Tongue (tissue), 2 donors: ENCODE measurements around the gene MUCL3. TPM values are rescaled to one million over a fixed set of nuclear protein-coding genes. Genes with fewer than 3 reads are reported as not detected.
"Not testable (repeated sequence)": the region's sequence is repeated elsewhere in the genome, so short reads cannot be mapped to it uniquely, and the experiment has no call there.

Source experiments
- DNase-seq: peaks from one replicate; pipeline ENCODE4 v3.0.0-alpha.2; 2015
- total RNA-seq: library from RNA; depleted of rRNA; stranded (reverse); fragments of >200 nt; gene quantifications from one replicate; pipeline ENCODE4 v1.2.3, GENCODE V29; 2014

The MUCL3 gene
- total RNA-seq, 1 donor from 2014 or later: not detected

DNA sequence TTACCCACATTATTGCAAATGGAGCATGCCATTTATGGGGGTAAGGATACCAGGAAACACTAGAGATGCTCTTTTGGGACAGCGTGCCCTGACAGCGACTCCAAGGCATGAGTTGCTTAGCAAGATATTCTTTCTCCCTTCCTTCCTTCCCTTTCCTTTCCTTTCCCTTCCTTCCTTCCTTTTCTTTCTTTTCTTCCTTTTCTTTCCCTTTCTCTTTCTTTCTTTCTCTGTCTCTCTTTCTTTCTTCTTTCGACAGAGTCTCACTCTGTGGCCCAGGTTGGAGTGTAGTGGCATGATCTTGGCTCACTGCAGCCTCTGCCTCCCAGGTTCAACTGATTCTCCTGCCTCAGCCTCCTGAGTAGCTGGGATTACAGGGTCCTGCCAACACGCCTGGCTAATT is 3.3 kb downstream of the MUCL3 start:
- no peak for DNase-seq

- no peak for DNase-seq
Measured at GRCh38 chr6:30945281-30945680, 4.5 kb downstream of the MUCL3 start.

DNA sequence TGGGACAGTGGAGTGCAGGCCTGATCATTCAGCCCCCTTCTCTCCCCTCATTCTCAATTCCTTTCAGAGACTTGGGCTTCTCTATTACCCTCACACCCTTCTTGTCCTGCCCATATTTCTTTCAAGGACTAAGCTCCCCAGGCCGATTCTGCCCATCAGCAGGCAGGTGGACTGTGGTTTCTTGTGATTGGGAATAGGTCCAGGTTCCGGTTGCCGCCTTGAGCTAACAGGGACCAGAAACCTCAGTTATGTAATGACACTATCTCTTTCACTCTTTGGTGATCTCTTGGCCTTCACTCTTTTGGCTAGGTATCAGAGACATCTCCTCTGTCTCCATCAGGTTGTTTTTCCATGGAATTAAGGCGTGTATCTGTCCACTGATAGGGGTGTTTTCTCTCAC is 6.5 kb downstream of the MUCL3 start:
- no peak for DNase-seq

- DNase-seq: no peak
Measured at GRCh38 chr6:30948811-30949210, 8.0 kb downstream of the MUCL3 start.

DNA sequence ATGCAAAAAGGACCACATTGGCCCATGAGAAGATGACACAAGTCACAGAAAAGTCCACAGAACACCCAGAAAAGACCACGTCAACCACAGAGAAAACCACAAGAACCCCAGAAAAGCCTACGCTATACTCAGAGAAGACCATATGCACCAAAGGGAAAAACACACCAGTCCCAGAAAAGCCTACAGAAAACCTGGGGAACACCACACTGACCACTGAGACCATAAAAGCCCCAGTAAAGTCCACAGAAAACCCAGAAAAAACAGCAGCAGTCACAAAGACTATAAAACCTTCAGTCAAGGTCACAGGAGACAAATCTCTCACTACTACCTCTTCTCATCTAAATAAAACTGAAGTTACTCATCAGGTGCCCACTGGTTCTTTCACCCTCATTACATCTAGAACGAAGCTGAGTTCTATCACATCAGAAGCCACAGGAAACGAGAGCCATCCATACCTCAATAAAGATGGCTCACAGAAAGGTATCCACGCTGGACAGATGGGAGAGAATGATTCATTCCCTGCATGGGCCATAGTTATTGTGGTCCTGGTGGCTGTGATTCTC is 11.2 kb downstream of the MUCL3 start:
- DNase-seq: no peak

DNA sequence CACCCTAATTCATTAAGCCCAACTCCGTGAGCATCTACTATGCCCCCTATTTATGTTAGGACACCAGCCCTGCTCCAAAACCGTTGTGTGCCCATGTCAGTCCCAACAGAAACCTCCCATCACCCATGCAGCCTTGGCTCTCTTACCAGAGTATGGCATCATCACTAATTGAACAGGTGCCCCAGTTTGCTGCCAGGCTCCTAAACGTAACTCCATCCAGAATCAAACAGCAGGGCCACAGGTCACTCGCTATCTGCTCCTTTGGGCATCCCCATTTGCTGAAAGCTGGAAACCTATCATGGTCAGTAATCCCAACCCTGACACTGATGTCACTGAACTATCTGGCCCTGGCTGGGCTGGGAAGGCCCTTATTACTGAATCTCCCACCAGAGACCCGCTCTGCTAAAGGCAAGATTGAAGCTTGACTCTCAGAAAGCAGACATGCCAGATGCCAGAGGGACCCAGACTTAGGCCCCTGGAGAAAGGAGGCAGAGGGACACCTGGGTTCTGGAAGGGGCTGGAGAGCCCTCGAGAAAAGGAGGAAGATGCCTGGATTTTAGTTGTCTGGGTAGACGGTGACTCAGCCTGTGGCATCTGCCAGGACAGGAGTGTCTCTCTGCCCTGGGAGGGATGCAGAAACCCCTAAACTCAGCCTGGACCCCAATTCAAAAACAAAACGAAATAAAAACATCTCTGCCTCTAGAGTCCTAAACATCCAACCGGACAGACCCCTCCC is 14.0 kb downstream of the MUCL3 start:
- no peak for DNase-seq

DNA sequence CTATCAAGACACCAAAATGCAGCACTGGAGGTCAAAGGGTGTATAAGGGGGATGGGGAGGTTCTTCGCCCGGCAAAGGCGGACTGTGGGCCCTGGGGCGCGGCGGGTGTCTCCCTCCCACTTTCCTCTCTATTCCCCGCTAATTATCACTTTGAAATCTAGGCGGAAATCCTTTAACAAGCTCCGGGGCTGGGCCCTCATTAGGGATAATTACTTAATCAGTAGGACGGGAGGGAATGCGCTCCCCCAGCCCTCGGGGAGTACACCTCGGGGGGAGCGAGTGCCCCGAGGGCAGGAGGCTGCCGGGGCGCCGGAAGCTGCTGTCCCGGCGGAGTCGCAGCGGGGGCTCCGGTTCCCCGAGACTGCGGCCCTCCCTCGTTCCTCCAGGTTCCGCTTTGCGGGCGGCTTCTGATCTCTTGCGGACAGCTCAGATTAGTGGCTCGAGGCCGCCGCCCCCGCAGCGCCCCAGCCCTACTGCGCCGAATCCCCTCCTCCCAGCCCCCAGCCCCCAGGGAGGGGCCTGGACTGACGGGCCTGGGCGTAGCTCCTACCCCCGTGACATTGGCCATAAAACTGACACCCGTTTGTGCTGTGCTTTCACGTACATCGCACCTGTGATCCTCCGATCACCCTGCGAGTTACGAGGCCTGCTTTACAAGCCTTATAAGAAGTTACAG is 14.7 kb downstream of the MUCL3 start:
- peak; percentile 43 for DNase-seq

DNA sequence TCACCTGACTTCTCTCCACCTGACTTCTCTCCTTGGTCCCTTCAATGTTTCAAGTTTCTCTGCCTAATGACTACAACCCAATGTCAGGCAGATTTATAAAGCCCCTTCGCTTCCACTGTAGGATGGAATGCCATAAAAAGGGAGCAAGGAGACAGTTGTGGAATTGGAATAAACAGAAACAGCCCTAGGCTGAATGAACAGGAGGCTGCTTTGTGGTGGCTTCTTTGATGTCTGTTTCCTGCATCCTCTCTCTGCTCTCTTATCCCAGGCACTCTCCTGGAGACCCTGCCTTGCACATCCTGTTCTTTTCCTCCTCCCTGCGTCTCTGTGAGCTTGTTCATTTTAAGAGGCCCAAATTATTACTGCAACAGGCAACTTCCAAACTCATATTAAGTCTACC is 16.9 kb downstream of the MUCL3 start:
- no peak for DNase-seq

DNA sequence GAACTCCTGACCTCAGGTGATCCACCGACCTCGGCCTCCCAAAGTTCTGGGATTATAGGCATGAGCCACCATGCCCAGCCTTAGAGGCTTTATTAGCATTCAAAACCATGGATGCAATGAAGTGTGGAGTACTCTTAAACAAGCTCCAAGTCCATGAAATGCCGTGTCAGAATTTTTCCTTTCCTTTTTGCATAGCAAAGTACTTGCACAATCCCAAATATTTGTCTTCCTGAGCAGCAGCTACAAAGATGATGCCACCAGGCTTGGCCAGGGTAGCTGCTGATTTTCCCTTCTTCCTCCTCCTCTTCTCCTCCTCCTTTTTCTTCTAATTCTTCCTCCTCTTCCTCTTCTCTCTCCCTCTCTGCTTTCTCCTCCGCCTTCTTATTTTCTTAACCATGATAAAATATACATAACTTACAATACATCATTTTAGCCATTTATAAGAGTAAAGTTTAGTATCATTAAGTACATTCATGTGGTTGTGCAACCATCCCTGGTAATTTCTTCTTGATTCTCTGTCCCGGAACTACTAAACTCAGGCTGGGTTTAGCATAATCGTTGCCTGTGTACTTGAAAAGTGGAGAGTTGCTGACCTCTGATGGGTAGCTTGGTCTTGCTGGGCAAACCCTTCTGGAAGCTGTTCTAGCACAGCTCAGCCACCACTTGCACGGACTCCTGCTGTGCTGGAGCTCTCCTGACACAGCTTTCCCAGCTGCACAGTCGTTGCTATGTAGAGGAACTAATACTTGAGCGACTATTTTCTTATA is 20.3 kb downstream of the MUCL3 start:
- DNase-seq: no peak

DNA sequence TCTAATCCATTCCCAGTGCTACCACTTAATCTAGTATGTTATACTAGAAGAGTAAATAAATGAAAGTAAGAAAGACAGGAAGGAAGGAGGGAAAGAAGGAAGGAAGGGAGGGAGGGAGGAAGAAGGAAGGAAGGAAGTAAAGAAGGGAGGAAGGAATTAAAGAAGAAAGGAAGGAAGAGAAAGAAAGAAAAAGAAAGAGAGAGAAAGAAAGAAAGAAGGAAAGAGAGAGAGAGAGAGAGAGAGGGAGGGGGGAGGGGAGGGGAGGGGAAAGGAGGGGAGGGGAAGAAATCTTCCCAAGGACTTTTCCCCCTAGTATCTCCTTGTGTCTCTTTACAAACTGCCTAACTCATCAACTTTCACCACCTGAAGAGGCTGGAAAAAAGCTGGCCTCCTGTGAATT is 21.9 kb downstream of the MUCL3 start:
- DNase-seq: no peak

DNA sequence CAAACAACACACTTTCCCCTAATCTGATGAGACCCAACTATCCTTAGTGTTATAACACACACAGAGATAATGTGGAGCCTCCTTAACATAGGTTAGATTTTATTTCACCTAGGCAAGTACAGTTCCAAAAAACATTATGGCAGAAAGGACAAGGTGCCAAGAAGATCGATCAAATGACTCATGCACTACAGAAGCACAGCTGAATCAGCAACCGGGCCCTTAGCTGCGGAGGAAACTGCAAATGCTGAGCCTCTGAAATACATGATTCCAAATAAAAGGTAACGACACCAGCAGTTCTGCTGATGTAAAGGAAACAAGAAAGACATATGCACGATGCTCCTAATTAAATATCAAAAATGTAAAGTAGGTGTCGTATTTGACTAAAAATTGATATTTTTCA is 22.9 kb downstream of the MUCL3 start:
- DNase-seq: no peak

GRCh38 chr6:30964075-30964474 is 23.3 kb downstream of the MUCL3 start:
- DNase-seq: no peak

DNA sequence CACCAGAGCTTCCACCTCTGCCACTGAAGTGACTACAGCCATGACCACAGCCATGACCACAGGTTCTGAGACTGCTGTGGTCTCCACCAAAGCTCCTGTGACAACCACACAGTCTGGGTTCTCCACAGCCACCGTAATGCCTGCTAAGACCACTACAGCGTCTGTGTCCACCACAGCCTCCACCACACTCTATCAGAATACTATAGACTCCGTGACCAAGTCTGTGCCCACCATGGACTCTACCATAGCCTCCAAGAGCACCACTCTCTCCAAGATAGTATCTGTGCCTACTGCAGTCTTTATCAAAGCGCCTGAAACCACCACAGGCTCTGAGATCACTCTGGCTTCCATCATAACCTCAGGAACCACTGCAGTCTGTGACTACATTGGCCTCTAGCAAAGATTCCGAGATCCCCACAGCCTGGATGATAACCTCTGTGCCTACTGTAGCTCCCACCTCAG is 24.4 kb downstream of the MUCL3 start:
- DNase-seq: no peak

DNA sequence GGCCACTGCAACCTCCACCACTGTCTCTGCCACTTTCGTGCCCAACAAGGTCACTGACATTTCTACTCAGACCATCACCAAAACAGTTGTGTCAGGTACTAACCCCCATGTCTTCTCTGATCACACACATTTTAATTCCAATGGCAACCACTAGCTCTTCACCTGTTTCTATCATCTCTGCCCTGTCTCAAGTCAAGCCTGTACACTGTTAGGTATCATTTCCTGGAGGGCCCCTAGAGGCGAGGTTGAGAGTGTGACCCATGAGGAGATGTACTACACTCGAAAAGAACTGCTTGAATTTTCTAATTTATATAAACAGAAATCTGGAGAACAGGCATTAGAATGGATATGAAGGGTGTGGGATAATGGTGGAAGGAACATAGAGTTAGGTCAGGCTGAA is 25.4 kb downstream of the MUCL3 start:
- DNase-seq: no peak

- not testable (repeated sequence) for DNase-seq
Measured at GRCh38 chr6:30969171-30969570, 28.4 kb downstream of the MUCL3 start.

- no peak for DNase-seq
Measured at GRCh38 chr6:30970946-30971345, 30.2 kb downstream of the MUCL3 start.

DNA sequence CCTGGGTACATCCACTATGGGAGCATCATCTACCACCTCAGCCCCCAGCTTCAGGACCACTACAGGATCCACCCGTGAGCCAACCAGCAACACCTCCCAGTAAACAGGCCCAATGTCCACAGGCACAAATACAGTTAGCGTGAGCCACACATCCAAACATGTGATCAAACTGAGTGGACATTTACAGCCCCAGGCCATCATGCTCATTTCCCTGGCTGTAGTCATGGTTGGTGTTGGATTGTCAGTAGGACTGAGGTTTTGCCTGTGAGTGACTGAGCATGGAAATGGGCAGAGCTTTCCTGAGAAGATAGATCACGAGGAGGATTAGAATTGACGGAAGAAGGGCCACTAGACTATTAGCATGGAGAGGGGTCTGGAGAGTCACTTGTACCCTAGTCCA is 32.0 kb downstream of the MUCL3 start:
- DNase-seq: no peak

- DNase-seq: no peak
Measured at GRCh38 chr6:30974490-30975252, 33.9 kb downstream of the MUCL3 start.

DNA sequence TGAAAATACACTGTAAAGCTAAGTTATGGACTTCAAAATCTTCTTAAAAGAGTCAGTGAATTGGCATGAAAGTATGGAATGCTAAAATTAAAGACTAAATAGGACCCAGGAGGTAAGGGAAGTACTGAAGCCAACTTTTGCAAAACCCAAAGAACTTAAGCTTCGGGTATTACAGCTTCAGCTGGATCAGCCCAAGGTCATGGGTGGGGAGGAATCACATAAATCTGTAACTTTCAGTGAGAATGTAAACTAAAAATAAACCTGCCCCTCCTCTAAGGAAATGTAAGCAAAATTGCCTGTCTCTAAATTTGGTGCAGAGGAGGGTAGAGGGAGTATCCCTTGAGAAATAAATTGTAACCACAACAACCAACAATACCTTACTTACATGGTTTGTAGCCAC is 38.4 kb downstream of the MUCL3 start:
- no peak for DNase-seq

- no peak for DNase-seq
Measured at GRCh38 chr6:30979690-30980089, 38.9 kb downstream of the MUCL3 start.

DNA sequence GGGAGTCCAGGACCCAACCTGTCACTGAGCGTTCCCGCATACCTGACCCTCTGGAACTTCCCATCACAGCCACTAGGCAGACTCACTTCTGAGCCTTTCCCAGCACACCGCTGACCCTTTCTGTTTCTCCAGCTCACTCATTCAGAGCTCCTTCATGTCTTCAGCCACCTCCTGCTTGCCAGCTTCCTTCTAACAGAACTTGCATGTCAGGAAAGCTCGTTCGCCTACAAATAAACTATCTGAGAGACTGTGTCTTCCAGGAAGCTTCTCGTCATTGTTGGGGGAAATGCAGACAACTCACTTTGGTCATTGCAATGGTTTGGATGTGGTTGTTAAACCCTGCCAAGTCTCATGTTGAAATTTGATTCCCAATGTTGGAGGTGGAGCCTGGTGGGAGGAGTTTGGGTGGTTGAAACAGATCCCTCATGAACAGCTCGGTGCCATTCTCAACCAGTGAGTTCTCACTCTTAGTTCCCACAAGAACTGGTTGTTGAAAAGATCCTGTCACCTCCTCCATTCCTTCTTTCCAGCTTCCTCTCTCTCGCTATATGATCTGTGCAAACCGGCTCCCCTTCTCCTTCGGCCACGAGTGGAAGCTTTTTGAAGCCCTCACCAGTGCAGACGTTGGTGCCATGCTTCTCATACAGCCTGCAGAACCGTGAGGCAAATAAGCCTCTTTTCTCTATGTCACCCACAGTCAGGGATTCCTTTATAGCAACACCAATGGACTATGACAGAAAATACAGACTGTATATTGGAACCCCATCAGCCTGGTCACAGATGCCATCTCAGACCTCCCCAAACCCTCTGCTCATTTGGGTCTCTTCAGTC is 41.4 kb downstream of the MUCL3 start:
- DNase-seq: peak; percentile 58
